Nephron progenitor cell (in vitro differentiated cells): Measurements from ENCODE around the gene IDUA.
"Not testable (repeated sequence)": the region's sequence is repeated elsewhere in the genome, so short reads cannot be mapped to it uniquely, and the experiment has no call there.

Experiments used
- DNase-seq: peaks from one replicate; pipeline ENCODE4 v3.0.0; 2021
- H3K27ac Mint-ChIP-seq: 2 replicates; pipeline ENCODE4 v1.8.0; 2021; ENCODE audit warnings: mild to moderate bottlenecking, moderate library complexity, mixed read lengths
- H3K27me3 Mint-ChIP-seq: 2 replicates; pipeline ENCODE4 v1.8.0; 2021; ENCODE audit warnings: mild to moderate bottlenecking, low read depth, mixed read lengths; ENCODE audit not compliant: poor library complexity
- H3K36me3 Mint-ChIP-seq: 2 replicates; pipeline ENCODE4 v1.8.0; 2021; ENCODE audit warnings: low read depth, mixed read lengths
- H3K4me1 Mint-ChIP-seq: 2 replicates; pipeline ENCODE4 v1.8.0; 2021; ENCODE audit warnings: mixed read lengths
- H3K4me3 Mint-ChIP-seq: 2 replicates; pipeline ENCODE4 v1.8.0; 2021; ENCODE audit warnings: mild to moderate bottlenecking, moderate library complexity, mixed read lengths
- H3K9me3 Mint-ChIP-seq: 2 replicates; pipeline ENCODE4 v1.8.0; 2021; ENCODE audit warnings: mild to moderate bottlenecking, moderate library complexity, mixed read lengths
- CTCF ChIP-seq: fragments of 200-600 bp; sonication (generic); IDR thresholded peaks from 2 replicates; pipeline ENCODE4 v1.5.0; 2021; ENCODE audit warnings: antibody characterized with exemption

Gene IDUA

GRCh38 chr4:1051472-1051871, 64.6 kb downstream of the IDUA start:
- Mint-ChIP-seq H3K4me1 (peaks cover 18% of the 10 kb centered on the region), H3K4me3 (no peak overlapping the region), H3K27me3 (peaks cover 95% of the 10 kb centered on the region), H3K36me3 (no peaks in the 10 kb centered on the region), H3K27ac (no peak overlapping the region), H3K9me3 (peaks cover 11% of the 10 kb centered on the region)
- no peak for TF ChIP-seq CTCF
- no peak for DNase-seq

DNA sequence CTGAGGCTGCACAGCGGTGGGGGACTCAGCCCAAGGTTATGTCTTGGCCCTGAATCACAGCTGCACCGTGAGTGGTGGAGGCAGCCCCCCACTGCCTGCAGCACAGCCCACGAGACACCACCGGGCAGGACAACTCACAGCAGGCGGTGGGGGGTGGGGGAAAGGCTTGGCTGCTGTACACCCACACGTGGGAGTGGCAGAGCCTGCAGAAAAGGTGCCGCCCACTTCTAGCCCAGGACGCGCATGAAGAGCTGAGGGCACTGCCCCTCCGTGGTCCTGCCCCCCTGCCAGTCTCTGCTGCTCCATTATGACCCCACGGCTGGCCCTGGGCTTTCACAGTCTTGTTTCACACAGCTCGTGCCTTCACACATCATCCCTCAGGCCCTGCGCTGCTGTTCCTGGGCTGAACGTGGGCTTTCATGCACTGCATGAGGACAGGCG, 65.4 kb downstream of the IDUA start:
- H3K4me3 Mint-ChIP-seq: no peak overlapping the region
- no peak overlapping the region for H3K27ac Mint-ChIP-seq
- peaks cover 19% of the 10 kb centered on the region for H3K4me1 Mint-ChIP-seq
- no peaks in the 10 kb centered on the region for H3K36me3 Mint-ChIP-seq
- H3K27me3 Mint-ChIP-seq: peaks cover 88% of the 10 kb centered on the region
- DNase-seq: peak; percentile 4
- no peak for TF ChIP-seq CTCF
- H3K9me3 Mint-ChIP-seq: peaks cover 11% of the 10 kb centered on the region

DNA sequence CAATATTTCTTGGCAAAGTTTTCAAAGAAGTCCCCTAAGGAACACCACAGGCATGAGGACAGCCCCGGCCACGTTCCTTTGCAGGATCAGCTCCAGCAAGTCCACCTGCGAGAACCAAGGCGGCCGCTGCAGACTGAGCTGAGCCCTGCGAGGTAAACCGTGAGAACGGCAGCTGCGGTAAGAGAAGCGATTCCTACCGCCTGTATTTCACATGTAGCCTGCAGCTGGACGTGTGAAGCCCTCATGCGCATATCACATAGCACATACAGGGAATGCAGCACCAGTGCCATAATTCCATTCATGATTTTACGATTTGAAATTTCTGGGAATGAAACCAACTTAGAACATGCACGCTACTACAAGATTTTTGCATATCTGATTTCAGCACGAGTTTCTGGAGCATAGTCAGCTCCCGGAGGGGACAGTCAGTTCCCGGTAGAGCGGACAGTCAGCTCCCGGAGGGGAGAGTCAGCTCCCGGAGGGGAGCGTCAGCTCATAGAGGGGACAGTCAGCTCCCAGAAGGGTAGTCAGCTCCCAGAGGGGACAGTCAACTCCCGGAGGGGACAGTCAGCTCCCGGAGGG, 66.3 kb downstream of the IDUA start:
- H3K27ac Mint-ChIP-seq: no peak overlapping the region
- peaks cover 84% of the 10 kb centered on the region for H3K27me3 Mint-ChIP-seq
- peaks cover 16% of the 10 kb centered on the region for H3K4me1 Mint-ChIP-seq
- no peak overlapping the region for H3K4me3 Mint-ChIP-seq
- peak; percentile 4 for DNase-seq
- TF ChIP-seq CTCF: no peak
- H3K9me3 Mint-ChIP-seq: peaks cover 11% of the 10 kb centered on the region
- H3K36me3 Mint-ChIP-seq: no peaks in the 10 kb centered on the region

- not testable (repeated sequence) for H3K36me3 Mint-ChIP-seq, DNase-seq, H3K4me3 Mint-ChIP-seq, H3K27ac Mint-ChIP-seq
- H3K4me1 Mint-ChIP-seq: peaks cover 17% of the 10 kb centered on the region
- peaks cover 84% of the 10 kb centered on the region for H3K27me3 Mint-ChIP-seq
- H3K9me3 Mint-ChIP-seq: peaks cover 11% of the 10 kb centered on the region
Observed at GRCh38 chr4:1053891-1054290, 67.0 kb downstream of the IDUA start.
